HFF-Myc (cell line): ENCODE measurements around the gene CWF19L1.

Experiments
- DNase-seq: peaks from one replicate; pipeline ENCODE4 v3.0.0-alpha.2; 2011; ENCODE audit warnings: low read depth; ENCODE audit errors: extremely low read depth
- H3K4me3 ChIP-seq: replicated peaks from 2 replicates; pipeline ENCODE4 v1.5.1; 2011; ENCODE audit warnings: low read depth, mild to moderate bottlenecking, control low read depth, low read length
- TF ChIP-seq, protein P1 (sequence below): IDR thresholded peaks from 2 replicates; pipeline ENCODE4 v1.5.1; 2012; ENCODE audit warnings: mild to moderate bottlenecking, low read depth, low read length, control low read depth; ENCODE audit errors: missing control alignments

Gene CWF19L1

DNA sequence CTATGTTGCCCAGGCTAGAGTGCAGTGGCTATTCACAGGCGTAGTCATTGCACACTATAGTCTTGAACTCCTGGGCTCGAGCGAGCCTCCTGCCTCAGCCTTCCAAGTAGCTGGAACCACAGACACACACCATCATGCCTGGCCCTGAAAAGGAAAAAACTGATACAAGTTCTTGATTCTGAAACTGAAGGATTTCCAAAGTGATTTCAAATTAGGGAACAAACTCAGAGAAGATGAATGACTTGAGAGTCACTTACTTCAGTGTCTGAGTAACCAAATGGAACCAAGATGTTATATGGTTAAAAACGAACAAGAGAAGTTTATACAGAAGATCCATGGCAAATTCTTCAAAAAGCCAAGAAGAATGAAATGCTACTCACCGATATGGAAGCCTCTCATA lies 14.4 kb downstream of the CWF19L1 start:
- no peak overlapping the region for H3K4me3 ChIP-seq
- TF ChIP-seq, protein P1, sequence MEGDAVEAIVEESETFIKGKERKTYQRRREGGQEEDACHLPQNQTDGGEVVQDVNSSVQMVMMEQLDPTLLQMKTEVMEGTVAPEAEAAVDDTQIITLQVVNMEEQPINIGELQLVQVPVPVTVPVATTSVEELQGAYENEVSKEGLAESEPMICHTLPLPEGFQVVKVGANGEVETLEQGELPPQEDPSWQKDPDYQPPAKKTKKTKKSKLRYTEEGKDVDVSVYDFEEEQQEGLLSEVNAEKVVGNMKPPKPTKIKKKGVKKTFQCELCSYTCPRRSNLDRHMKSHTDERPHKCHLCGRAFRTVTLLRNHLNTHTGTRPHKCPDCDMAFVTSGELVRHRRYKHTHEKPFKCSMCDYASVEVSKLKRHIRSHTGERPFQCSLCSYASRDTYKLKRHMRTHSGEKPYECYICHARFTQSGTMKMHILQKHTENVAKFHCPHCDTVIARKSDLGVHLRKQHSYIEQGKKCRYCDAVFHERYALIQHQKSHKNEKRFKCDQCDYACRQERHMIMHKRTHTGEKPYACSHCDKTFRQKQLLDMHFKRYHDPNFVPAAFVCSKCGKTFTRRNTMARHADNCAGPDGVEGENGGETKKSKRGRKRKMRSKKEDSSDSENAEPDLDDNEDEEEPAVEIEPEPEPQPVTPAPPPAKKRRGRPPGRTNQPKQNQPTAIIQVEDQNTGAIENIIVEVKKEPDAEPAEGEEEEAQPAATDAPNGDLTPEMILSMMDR, result no peak
- no peak for DNase-seq

DNA sequence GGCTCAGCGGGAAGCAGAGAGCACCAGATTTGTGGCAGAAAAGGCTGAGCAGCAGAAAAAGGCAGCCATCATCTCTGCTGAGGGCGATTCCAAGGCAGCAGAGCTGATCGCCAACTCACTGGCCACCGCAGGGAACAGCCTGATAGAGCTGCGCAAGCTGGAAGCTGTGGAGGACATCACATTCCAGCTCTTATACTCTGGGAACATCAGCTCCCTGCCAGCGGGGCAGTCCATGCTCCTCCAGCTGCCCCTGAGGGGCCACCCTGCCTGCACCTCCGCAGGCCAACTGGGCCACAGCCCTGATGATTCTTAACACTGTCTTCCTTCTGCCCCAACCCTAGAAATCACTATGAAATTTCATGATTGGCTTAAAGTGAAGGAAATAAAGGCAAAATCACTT lies 18.6 kb downstream of the CWF19L1 start:
- no peak overlapping the region for H3K4me3 ChIP-seq
- no peak for DNase-seq
- TF ChIP-seq, protein P1, result no peak

DNA sequence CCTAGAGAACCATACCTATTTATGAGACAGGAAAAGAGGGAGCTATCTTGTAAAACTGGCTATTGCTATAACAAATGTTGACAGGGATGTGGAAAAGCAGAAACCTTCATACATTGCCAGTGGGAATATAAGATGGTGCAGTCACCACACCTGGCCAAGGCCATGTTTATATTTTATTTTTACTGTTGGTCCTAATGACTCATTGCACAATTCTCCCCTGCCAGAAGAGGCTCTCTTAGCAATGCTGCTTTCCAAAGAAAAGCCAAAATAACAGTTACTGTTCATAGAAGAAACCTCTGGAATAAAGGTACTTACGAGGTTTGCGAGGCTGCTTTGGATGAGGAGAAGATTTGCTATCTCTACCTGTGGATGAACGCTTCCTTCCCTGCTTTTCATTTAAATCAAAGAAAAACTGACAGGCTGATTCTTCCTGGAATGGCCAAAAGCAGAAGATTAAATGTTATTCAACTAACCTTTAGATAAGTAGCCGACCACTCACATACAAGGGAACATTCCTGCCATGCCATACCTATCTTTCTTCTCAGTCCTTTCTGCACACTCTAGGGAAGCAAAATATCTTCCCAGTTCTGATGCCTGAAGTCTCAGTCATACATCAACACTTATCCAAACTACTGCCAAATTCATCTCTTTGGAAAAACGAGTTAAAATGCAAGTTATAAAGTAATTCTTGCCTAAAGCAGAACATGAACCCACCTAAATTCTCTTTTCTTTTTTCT lies 21.8 kb downstream of the CWF19L1 start:
- TF ChIP-seq, protein P1, result no peak
- no peak overlapping the region for H3K4me3 ChIP-seq
- DNase-seq, result no peak

DNA sequence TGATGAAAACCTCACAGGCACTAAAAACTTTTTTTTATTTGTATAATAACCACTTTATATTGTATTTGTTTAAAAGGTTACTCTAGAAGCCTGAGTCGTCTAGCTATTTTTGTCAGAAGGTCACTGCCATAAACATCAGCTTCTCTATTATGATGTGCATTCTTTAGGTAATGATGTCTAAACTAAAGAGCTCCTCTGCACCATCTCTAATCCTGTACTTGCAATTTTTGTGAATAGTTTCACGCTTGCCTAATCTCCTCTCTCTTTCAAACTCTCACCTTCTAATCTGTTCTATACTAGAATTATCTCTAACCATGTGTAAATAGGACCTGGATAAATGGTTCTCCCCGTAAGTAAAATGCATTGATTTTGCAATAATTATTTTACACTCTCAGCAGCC lies 27.6 kb downstream of the CWF19L1 start:
- no peak for DNase-seq
- H3K4me3 ChIP-seq, result no peak overlapping the region
- TF ChIP-seq, protein P1, result no peak

DNA sequence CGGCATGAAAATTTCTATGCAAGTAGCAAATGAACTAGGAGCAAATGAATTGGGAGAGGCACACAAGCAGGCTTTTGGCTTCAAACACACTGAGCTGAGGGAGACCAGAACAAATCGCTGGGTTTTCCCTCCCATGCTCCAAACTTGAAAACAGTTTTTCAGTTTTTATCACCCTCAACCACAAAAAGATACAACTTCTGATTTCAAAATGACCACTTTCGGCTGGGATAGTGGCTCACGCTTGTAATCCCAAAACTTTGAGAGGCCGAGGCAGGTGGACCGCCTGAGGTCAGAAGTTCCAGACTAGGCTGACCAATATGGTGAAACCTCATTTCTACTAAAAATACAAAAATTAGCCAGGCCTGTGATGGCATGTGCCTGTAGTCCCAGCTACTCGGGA lies 29.0 kb downstream of the CWF19L1 start:
- DNase-seq, result no peak
- H3K4me3 ChIP-seq, result no peak overlapping the region
- TF ChIP-seq, protein P1, result no peak

DNA sequence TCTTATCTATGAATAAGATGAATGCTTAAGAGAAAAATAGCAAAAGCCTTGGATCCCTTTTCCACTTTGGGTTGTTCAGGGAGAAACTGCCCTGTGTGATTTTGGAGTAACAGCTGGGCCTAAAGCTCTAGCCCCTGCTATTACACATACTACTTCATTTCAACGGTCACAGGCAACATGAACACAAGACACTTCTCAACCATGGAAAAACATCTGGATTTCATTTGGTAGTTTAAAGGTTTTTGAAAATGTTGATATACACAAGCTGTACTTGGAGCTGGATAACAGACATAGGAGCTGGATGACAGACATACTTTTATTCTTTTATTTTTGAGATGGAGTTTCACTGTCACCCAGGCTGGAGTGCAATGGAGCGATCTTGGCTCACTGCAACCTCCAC lies 35.3 kb downstream of the CWF19L1 start:
- no peak overlapping the region for H3K4me3 ChIP-seq
- TF ChIP-seq, protein P1, result no peak
- peak; percentile 35 for DNase-seq

DNA sequence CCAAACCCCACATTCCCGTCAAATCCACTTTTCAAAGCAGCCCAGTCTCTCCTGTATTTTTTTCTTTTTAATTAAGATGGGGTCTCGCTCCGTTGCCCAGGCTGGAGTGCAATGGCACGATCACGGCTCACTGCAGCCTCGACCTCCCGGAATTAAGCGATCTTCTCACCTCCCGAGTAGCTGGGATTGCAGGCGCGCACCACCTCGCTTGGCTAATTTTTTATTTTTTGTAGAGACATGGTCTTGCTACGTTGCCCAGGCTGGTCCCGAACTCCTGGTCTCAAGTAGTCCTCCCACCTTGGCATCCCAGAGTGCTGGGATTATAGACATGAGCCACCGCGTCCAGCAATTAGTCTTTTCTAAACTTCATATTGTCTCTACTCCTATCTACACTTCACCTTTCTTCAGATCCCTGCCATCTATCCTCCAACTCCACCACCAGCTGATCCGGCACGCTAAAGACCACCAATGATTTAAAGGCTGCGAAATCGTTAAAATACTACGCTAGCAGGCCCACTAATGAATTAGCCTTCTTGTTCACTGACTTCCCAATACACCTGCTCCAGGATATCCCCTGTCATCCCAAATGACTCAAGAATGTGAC lies 37.5 kb downstream of the CWF19L1 start:
- DNase-seq, result no peak
- H3K4me3 ChIP-seq, result peak overlapping the region; percentile 90
- TF ChIP-seq, protein P1, result no peak
